GM10266 (cell line): Measurements from ENCODE around the gene FAM131C.

Source experiments
- DNase-seq: peaks from one replicate; pipeline ENCODE4 v3.0.0; 2012; ENCODE audit errors: extremely low spot score
- TF ChIP-seq, protein P1 (sequence below): IDR thresholded peaks from 2 replicates; pipeline ENCODE4 v1.5.1; 2012; ENCODE audit warnings: mild to moderate bottlenecking, low read depth; ENCODE audit not compliant: control insufficient read depth, insufficient read depth; ENCODE audit errors: missing control alignments

FAM131C gene, protein sequence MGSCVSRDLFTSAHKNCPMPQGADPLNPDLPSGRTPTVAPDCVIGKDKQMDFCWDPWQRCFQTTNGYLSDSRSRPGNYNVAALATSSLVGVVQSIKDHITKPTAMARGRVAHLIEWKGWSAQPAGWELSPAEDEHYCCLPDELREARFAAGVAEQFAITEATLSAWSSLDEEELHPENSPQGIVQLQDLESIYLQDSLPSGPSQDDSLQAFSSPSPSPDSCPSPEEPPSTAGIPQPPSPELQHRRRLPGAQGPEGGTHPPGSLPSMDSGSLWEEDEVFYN

DNA sequence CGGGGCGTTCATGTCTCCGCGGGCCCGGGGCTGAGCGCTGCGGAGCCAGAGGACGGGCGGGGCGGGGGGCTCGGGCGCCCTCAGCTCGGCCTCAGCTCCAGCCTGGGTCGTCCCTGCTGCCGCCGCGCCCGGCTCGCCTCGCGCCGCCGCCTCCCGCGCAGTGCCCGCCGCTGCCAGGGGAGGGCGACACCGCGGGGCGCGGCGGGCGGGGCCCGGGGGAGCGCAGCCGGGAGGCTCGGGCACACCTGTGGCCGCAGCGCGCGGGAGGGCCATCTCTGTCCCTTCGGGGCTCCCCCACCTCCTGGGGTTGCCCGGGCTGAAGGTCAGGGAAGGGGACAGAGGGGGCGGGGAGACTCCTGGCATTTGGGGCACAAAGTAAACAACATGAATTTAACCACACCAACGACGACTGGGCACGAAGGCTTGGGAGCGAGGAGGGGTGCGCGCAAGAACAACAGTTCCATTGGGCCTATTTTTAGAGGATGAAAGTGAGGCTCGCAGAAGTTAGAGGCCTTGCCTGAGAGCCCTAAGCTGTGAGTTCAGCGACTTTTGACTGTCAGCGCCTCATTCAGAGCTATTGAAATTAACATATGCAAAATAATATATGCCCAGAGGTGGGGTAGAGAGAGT is at the start of gene FAM131C:
Gene FAM131C (minus strand): TSS at position 162 of the 630 bp plus-strand sequence. CDS start 209 bp downstream, outside the sequence.
- DNase-seq: peak; percentile 80
- TF ChIP-seq, protein P1, sequence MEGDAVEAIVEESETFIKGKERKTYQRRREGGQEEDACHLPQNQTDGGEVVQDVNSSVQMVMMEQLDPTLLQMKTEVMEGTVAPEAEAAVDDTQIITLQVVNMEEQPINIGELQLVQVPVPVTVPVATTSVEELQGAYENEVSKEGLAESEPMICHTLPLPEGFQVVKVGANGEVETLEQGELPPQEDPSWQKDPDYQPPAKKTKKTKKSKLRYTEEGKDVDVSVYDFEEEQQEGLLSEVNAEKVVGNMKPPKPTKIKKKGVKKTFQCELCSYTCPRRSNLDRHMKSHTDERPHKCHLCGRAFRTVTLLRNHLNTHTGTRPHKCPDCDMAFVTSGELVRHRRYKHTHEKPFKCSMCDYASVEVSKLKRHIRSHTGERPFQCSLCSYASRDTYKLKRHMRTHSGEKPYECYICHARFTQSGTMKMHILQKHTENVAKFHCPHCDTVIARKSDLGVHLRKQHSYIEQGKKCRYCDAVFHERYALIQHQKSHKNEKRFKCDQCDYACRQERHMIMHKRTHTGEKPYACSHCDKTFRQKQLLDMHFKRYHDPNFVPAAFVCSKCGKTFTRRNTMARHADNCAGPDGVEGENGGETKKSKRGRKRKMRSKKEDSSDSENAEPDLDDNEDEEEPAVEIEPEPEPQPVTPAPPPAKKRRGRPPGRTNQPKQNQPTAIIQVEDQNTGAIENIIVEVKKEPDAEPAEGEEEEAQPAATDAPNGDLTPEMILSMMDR: peak; percentile 71

DNA sequence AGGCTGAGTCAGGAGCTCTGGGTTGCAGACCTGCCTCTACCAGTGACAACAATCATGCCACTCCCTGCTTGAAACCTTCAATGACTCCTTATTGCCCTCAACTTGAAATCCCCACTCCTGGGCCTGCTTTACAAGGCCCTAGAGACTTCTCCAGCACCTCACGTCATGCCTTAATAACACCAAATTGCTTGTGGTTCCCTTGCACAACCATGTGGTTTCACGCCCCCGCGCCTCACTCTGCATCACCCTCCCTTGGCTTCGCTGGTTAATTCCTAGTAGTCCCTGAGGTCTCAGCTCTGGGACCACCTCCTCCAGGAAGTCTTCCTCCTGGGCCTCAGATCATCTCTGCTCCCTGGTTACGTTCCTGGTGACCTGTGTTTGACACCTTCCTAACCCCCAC is 49.5 kb upstream of the FAM131C start:
- TF ChIP-seq, protein P1: no peak
- peak; percentile 58 for DNase-seq

DNA sequence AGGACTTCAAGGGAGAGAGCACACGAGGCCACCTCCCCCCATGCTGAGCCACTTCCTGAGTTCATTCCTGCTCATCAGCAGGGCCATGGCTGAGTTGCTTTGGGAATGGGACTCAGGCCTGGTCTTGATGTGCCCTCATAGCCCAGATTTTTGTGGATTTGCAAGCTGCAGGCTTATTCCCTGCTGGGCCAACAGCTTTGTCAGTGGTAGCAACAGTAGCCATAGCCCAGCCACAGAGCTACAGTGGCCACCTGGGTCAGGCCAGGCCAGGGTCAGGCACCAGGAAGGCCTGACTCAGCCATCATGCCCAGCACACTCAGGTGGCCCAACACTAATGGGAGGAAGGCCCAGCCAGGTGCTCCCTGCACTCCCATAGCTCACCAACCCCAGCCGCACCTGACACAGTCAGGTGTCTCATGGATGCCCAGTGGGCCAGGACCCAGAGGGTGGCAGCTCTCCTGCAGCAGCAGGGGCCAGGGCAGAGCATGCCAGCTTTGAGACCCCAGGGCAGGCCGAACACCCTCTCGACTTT is 49.0 kb upstream of the FAM131C start:
- no peak for DNase-seq
- TF ChIP-seq, protein P1: no peak

DNA sequence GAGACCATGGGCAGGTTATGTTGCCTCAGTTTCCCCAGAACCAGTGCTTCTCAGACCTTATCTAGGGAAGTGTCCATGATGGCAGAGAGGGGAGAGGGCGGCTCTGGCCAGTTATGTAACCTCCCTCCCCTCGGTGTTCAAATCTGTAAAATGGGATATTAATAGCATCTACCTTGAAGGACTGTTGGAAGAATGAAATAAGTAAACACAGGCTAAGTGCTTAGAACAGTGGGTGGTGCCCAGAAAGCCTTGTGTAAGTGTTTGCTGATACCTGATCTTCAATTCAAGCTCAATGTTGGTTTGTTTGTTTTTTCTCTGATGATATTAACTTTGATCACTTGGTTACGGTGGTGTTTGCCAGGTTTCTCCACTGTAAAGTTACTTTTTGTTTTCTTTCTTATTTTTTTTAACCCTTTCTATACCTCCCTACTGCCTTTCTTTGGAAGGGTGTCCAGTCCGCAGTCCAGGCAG is 47.5 kb upstream of the FAM131C start:
- DNase-seq: no peak
- TF ChIP-seq, protein P1: no peak

DNA sequence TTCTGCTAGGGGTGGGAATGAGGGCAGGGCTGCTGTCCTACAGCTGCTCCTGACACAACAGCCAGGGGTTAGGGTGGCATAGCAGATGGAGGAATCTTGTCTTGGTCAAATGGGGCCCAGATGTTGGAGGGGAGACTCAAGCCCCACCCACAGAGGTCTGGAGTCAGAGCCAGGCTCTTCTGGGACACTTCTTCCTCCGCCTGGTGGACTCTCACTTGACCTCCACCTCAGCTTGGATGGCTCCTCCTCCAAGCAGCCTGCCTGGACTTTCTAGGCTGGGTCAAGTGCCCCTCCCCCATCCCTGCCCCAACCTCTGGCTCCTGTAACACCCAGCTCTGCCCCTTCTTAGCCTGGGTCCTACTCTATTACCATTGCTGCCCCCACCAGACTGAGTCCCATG is 47.0 kb upstream of the FAM131C start:
- DNase-seq: no peak
- TF ChIP-seq, protein P1: no peak

DNA sequence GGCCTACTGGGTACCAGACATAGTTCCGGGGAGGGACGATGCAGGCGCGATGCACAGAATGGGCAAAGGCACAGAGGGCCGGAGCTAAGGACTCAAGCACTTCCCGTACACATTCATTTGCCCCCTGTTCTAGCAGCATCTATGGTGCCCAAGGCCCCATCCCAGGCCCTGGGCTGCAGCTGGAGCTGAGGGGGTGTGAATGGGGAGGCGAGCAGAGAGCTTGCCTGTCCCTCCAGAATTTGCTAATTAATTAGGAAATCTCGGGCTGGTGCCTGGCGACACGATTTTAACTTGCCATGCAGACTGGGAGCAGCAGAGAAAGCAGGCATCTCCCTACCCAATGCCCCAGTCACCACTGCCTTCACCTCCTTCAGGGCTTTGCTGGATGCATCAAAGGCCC is 46.5 kb upstream of the FAM131C start:
- no peak for DNase-seq
- TF ChIP-seq, protein P1: no peak

DNA sequence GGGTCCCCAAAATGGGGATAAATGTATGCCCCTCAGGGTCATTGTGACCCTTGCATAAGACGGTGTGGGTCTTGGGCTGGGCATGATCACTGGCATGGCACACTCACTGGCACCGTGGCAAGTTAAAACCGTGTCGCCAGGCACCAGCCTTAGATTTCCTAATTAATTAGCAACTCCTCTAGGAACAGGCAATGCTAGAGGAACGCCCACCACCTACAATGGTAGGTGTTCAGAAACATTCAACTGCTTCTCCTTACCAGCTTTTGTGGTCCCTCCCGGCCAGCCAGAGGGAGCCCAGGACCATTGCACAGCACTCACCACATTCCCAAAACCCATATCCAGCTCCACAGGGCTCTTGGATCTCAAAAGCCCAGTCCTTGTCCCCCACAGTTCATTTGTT is 46.1 kb upstream of the FAM131C start:
- no peak for DNase-seq

More for the DNA sequence above, 46.1 kb upstream of the FAM131C start:
- TF ChIP-seq, protein P1: no peak
